Amniotic stem cell (primary cell): Measurements from ENCODE around the gene GLG1.
"Not testable (repeated sequence)": the region's sequence is repeated elsewhere in the genome, so short reads cannot be mapped to it uniquely, and the experiment has no call there.

Experiments used
- DNase-seq: peaks from one replicate; lab custom pipeline; 2025; lab: John Stamatoyannopoulos, UW

GLG1 gene

GRCh38 chr16:74409185-74409981, 197.5 kb downstream of the GLG1 start:
- DNase-seq, result not testable (repeated sequence)

DNA sequence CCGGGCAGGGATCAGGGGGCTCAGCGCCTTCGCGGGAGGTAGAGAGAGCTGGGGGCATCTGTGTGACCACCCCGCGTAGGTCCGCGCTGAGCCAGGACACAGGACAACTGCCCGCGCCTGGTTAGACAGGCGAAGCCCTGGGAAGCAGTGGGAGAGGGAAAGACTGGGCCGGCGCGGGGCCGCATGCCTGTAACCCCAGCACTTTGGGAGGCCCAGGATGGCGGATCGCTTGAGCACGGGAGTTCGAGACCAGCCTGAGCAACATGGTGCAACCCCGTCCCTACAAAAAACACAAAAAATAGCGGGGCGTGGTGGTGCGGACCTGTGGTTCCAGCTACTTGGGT, 199.6 kb downstream of the GLG1 start:
- not testable (repeated sequence) for DNase-seq

- DNase-seq, result not testable (repeated sequence)
Observed at GRCh38 chr16:74406600-74407361, 200.1 kb downstream of the GLG1 start.

GRCh38 chr16:74404148-74404933, 202.6 kb downstream of the GLG1 start:
- DNase-seq, result not testable (repeated sequence)

DNA sequence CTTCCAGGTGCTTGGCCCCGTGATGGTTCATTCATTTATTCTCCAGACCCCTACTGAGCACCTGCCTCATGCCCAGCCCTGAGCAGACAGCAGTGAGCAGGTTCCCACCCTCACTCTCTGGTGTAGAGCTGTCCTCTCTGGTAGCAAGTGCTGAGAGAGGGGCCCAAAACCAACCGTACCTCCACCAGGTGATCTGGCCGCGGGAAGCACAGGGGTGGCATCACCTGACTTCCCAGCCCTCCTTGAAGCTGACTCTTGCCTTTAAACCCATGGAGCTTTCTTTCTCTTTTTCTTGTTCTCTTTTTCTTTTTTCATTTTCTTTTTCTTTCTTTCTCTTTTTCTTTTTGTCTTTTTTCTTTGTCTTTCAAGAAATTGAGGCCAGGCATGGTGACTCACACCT, 206.7 kb downstream of the GLG1 start:
- not testable (repeated sequence) for DNase-seq

GRCh38 chr16:74398212-74398895, 208.6 kb downstream of the GLG1 start:
- not testable (repeated sequence) for DNase-seq
